ENCODE results near the gene IQCM. TPM values are rescaled to one million over a fixed set of nuclear protein-coding genes. Genes with fewer than 3 reads are reported as not detected.
"Not testable (repeated sequence)": the region's sequence is repeated elsewhere in the genome, so short reads cannot be mapped to it uniquely, and the experiment has no call there.

IQCM gene
- total RNA-seq, 1 experiment from 2014 or later = not detected

- intact Hi-C loops (cut with micrococcal nuclease; ENCODE audit: unreplicated experiment) = no loop called here
- in situ Hi-C loops (cut with HindIII; ENCODE audit: low pct_unique_long_range_greater_than_20kb, low sequenced_read_pairs) = no loop called here
Measured at GRCh38 chr4:149511558-149512298, 303.9 kb downstream of the IQCM start.

GRCh38 chr4:149507309-149507708 is 308.3 kb downstream of the IQCM start:
- CTCF ChIA-PET; H3K36me3 ChIP-seq (ENCODE audit: control insufficient read depth, insufficient read depth, low read length); H3K4me3 ChIP-seq (ENCODE audit: low read depth in 2 of 2, low read length in 2 of 2); in situ Hi-C loops (cut with HindIII; ENCODE audit: low pct_unique_long_range_greater_than_20kb, low sequenced_read_pairs); DNase-seq (ENCODE audit: low read depth, low spot score); intact Hi-C loops (cut with micrococcal nuclease; ENCODE audit: unreplicated experiment); H3K9me3 ChIP-seq (ENCODE audit: control insufficient read depth, insufficient read depth, low read depth, low read length); ATAC-seq; POLR2A ChIA-PET; BruUV-seq (replicated peaks); H3K27me3 ChIP-seq (ENCODE audit: control insufficient read depth, insufficient read depth, low read length); H3K27ac ChIP-seq (ENCODE audit: low read length); H3K4me1 ChIP-seq (ENCODE audit: control insufficient read depth, insufficient read depth, low read length): not testable (repeated sequence)

More at GRCh38 chr4:149511558-149512298, 303.9 kb downstream of the IQCM start:
- Histone ChIP-seq H3K4me3 (ENCODE audit: low read depth in 2 of 2, low read length in 2 of 2) (no peak overlapping the region), H3K4me1 (ENCODE audit: control insufficient read depth, insufficient read depth, low read length) (no peaks in the 10 kb centered on the region), H3K9me3 (ENCODE audit: control insufficient read depth, insufficient read depth, low read depth, low read length) (no peaks in the 10 kb centered on the region), H3K27me3 (ENCODE audit: control insufficient read depth, insufficient read depth, low read length) (no peaks in the 10 kb centered on the region), H3K27ac (ENCODE audit: low read length) (no peak overlapping the region), H3K36me3 (ENCODE audit: control insufficient read depth, insufficient read depth, low read length) (no peaks in the 10 kb centered on the region)
- CTCF ChIA-PET = no interaction called here
- no peak for TF ChIP-seq TCF7L2 (IDR thresholded peaks at IDR 0.05; ENCODE audit: low read depth, low read length)
- TF ChIP-seq SIN3A (IDR thresholded peaks at IDR 0.05; ENCODE audit: borderline replicate concordance, insufficient read depth, low read depth, low read length) = no peak
- no peak for TF ChIP-seq REST (IDR thresholded peaks at IDR 0.05; ENCODE audit: insufficient read depth in 1 of 2, low read depth in 2 of 2, low read length in 1 of 2)
- TF ChIP-seq, protein P1, sequence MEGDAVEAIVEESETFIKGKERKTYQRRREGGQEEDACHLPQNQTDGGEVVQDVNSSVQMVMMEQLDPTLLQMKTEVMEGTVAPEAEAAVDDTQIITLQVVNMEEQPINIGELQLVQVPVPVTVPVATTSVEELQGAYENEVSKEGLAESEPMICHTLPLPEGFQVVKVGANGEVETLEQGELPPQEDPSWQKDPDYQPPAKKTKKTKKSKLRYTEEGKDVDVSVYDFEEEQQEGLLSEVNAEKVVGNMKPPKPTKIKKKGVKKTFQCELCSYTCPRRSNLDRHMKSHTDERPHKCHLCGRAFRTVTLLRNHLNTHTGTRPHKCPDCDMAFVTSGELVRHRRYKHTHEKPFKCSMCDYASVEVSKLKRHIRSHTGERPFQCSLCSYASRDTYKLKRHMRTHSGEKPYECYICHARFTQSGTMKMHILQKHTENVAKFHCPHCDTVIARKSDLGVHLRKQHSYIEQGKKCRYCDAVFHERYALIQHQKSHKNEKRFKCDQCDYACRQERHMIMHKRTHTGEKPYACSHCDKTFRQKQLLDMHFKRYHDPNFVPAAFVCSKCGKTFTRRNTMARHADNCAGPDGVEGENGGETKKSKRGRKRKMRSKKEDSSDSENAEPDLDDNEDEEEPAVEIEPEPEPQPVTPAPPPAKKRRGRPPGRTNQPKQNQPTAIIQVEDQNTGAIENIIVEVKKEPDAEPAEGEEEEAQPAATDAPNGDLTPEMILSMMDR (IDR thresholded peaks at IDR 0.05) = no peak
- TF ChIP-seq POLR2AphosphoS5 (IDR thresholded peaks at IDR 0.05; ENCODE audit: low read depth, low read length) = no peak
- POLR2A ChIA-PET = no interaction called here
- BruUV-seq (replicated peaks) = no TSS peak
- DNase-seq (ENCODE audit: low read depth, low spot score) = no peak
- no peak for ATAC-seq

- Histone ChIP-seq H3K27ac (ENCODE audit: low read length) (no peak overlapping the region), H3K27me3 (ENCODE audit: control insufficient read depth, insufficient read depth, low read length) (no peaks in the 10 kb centered on the region), H3K4me3 (ENCODE audit: low read depth in 2 of 2, low read length in 2 of 2) (no peak overlapping the region), H3K9me3 (ENCODE audit: control insufficient read depth, insufficient read depth, low read depth, low read length) (no peaks in the 10 kb centered on the region), H3K36me3 (ENCODE audit: control insufficient read depth, insufficient read depth, low read length) (no peaks in the 10 kb centered on the region), H3K4me1 (ENCODE audit: control insufficient read depth, insufficient read depth, low read length) (no peaks in the 10 kb centered on the region)
- intact Hi-C loops (cut with micrococcal nuclease; ENCODE audit: unreplicated experiment) (no loop called here), in situ Hi-C loops (cut with HindIII; ENCODE audit: low pct_unique_long_range_greater_than_20kb, low sequenced_read_pairs) (no loop called here)
- DNase-seq (ENCODE audit: low read depth, low spot score) (no peak), ATAC-seq (no peak)
- TF ChIP-seq SIN3A (IDR thresholded peaks at IDR 0.05; ENCODE audit: borderline replicate concordance, insufficient read depth, low read depth, low read length) (no peak), REST (IDR thresholded peaks at IDR 0.05; ENCODE audit: insufficient read depth in 1 of 2, low read depth in 2 of 2, low read length in 1 of 2) (no peak), POLR2AphosphoS5 (IDR thresholded peaks at IDR 0.05; ENCODE audit: low read depth, low read length) (no peak), TCF7L2 (IDR thresholded peaks at IDR 0.05; ENCODE audit: low read depth, low read length) (no peak)
- TF ChIP-seq, protein P1 (IDR thresholded peaks at IDR 0.05) = no peak
- ChIA-PET CTCF (no interaction called here), POLR2A (no interaction called here)
- no TSS peak for BruUV-seq (replicated peaks)
Measured at GRCh38 chr4:149500806-149501205, 314.8 kb downstream of the IQCM start.
